ENCODE measurements around the gene SPN.
"Not testable (repeated sequence)": the region's sequence is repeated elsewhere in the genome, so short reads cannot be mapped to it uniquely, and the experiment has no call there.

The SPN gene

GRCh38 chr16:29663016-29663806, at the start of gene SPN:
TSS of gene SPN (plus strand) at chr16:29663247. CDS start at chr16:29663729, 482 bp downstream.
- DNase-seq: no peak

- DNase-seq: peak; percentile 28
Measured at GRCh38 chr16:29613307-29614057, 49.6 kb upstream of the SPN start.

DNA sequence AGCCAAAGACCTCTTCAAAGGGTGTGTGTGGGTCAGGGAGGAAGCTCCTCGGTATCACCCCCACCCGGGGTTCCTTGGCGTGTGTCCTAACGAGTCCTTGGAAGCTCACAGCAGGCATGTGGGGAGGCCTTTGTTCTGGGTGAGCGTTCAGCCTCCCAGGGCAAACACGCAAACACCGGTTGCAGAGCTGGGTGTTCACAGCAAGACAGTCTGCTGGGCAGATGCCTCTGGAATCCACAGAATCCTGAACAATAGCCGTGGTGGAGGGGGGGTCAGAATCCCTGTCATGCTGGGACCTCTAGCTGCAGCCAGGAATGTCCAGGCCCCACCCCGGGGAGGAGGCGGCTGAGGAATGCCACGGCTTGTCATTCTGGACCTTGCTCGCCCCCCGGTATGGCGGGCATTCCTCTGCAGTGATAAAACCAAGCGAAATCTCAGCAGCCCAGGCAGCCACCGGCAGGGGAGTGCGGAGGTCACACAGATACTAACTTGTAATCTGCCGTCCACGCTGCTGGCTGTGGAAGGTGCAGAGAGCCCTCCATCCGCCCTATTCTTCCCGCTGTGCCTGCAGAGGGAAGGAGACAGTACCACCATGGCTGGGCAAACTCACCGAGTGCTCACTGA, 48.2 kb upstream of the SPN start:
- DNase-seq: not testable (repeated sequence)

- not testable (repeated sequence) for DNase-seq
Measured at GRCh38 chr16:29616127-29616526, 46.9 kb upstream of the SPN start.

DNA sequence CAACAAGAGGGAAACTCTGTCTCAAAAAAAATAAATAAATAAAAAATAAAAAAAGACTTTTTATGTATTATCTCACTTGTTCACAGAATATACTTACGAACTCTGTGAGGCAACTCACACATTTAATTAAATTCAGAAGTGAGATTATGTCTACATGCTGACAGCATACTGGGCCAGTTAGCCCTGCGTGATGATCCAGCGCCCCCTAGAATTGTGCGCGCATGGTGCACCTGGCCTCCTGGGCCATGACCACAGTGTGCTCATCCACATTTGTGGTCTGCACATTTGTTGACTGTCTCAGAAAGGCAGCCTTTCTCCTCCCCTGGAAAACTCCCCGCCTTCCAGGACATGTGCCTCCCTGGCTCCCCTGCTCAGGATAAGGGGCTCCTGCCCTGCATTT, 42.5 kb upstream of the SPN start:
- DNase-seq: not testable (repeated sequence)

DNA sequence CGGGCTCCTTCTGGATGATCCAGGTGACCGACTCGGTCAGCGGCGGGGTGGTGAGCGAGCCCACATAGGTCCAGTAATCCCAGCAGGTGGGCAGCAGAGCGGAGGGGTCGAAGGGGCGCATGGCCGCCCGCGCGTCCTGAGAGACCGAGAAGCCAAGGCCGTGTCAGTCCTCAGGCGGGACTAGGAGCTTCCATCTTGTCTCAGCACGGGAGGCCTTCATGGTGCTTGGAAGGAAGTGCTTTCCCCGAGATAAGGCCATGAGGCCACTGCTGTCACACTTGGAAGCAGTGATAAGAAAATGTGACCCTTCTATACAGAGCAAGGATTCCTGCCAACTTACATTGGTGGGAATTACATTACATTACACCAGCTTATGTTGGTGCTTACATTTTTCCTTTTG, 40.3 kb upstream of the SPN start:
- DNase-seq: not testable (repeated sequence)

- not testable (repeated sequence) for DNase-seq
Measured at GRCh38 chr16:29623253-29623652, 39.8 kb upstream of the SPN start.

DNA sequence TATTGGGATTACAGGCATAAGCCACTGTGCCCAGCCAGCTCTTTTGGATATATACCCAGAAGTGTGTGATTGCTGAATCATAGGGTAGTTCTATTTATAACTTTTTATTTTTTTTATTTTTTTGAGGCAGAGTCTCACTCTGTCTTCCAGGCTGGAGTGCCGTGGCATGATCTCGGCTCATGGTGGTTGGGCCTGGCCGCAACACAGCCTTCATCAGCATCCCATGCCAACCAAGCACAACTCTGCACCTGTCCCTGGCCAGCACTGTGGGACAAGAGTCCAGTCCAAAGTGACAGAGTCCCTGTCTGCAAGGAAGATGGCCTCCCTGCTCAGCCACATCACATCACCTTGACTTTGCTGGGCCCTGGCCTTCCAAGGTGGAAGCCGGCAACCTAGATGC, 37.9 kb upstream of the SPN start:
- DNase-seq: not testable (repeated sequence)

DNA sequence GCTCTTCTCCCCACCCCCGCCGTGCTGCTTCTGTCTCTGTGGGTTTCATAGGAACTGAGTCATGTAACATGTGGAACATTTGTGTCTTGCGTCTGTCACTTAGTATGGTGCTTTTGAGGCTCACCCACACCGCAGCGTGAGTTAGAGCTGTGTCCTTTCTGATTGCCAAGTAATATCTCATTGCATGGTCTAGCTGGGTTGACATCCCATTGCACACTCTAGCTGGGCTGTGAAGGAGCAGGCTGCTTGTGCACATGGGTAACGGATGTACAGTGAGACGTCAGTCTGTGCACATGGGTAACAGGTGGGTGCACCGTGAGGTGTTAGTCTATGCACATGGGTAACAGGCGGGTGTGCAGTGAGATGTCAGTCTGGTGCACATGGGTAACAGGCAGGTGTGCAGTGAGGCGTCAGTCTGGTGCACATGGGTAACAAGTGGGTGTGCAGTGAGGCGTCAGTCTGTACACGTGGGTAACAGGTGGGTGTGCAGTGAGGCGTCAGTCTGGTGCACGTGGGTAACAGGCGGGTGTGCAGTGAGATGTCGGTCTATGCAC, 36.2 kb upstream of the SPN start:
- DNase-seq: not testable (repeated sequence)

GRCh38 chr16:29627661-29628075, 35.4 kb upstream of the SPN start:
- not testable (repeated sequence) for DNase-seq

DNA sequence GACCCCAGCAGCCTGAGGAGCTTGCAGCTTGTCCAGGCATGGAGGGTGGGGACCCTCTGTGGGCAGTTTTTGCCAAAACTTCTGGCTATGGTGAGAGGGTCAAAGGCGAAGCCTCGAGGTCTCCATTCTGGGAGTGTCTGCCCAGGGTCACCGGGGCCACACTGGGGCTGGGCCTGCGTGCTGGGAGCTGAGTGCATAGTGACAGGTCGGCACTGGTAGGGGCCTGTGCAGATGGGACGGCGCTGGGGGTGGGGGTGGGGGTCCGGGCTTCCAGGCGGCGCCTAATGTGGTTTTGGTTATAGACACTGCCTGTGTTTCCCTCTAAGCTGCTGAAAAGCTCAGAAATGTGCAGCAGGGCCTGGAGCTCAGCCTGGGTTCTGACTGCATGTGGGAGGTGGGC, 34.3 kb upstream of the SPN start:
- not testable (repeated sequence) for DNase-seq

DNA sequence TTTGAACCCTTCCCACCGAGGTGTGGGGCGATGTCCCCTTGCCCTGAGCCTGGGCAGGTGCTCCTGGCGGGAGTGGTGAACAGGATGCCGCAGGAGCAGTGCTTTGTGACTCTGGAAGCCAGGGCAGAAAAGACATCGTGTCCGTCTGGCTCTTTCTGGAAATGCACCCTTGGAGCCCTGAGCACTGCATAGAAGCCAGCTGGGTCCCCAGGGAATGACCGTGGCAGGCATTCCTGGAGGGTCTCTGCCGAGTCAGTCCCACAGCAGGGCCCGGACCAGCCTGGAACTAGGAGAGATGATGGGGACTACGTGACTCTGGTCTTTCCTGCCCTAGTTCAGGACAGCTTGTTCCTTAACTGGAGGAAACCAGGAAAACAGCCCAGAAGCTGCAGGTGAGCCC, 33.7 kb upstream of the SPN start:
- DNase-seq: not testable (repeated sequence)

GRCh38 chr16:29631658-29632057, 31.4 kb upstream of the SPN start:
- DNase-seq: not testable (repeated sequence)

DNA sequence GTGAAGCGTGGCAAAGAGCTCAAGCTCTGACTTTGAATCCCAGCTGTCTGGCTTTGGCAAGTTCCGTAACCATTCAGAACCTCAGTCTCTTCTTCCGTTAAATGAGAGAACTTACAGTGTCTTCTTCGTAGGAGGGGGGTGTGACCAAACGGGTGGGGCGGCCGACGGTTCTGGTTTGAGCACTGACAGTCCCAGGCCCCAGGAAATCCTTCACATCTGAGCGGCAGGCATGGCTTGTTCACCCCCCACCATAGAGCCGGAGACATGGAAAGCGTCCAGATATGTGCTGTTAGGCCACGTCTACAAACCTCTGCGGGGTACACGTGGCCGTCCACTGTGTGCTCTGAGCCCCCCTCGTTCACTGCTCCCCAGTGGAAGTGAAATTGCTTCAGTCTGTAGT, 27.1 kb upstream of the SPN start:
- not testable (repeated sequence) for DNase-seq

DNA sequence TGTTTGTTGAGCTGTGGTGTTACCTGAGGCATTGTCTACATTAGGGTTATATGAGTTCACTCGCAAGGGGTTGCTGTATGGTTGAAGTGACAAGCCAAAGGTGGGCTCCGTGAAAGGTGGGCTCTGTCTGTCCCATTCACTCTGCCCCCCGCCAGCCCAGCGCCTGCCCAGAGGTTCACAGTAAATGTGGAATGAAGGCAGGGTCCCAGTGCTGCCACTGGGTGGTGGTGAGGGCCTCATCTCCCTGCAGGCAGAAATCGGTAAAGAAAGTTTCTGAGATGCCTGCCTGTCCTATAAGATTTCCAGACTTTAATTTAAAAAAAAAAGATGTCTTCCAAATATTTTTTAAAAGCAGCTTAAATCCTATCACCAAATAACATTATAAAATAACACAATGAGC, 26.7 kb upstream of the SPN start:
- DNase-seq: not testable (repeated sequence)

- not testable (repeated sequence) for DNase-seq
Measured at GRCh38 chr16:29638751-29639150, 24.3 kb upstream of the SPN start.

GRCh38 chr16:29641561-29641960, 21.5 kb upstream of the SPN start:
- no peak for DNase-seq

DNA sequence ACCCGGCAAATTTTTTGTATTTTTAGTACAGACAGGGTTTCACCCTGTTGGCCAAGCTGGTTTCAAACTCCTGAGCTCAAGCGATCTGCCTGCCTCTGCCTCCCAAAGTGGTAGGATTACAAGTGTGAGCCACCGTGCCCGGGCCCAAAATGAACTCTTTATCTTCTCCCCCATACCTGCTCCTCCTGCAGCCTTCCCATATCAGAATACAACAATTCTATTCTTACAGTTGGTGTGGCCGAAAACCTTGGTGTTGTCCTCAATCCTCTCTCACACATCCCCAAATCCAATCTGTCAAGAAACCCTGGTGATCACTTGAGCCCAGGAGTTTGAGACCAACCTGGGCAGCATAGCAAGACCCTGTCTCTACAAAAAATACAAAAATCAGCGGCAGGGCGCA, 19.5 kb upstream of the SPN start:
- DNase-seq: no peak

- no peak for DNase-seq
Measured at GRCh38 chr16:29644338-29644857, 18.6 kb upstream of the SPN start.

DNA sequence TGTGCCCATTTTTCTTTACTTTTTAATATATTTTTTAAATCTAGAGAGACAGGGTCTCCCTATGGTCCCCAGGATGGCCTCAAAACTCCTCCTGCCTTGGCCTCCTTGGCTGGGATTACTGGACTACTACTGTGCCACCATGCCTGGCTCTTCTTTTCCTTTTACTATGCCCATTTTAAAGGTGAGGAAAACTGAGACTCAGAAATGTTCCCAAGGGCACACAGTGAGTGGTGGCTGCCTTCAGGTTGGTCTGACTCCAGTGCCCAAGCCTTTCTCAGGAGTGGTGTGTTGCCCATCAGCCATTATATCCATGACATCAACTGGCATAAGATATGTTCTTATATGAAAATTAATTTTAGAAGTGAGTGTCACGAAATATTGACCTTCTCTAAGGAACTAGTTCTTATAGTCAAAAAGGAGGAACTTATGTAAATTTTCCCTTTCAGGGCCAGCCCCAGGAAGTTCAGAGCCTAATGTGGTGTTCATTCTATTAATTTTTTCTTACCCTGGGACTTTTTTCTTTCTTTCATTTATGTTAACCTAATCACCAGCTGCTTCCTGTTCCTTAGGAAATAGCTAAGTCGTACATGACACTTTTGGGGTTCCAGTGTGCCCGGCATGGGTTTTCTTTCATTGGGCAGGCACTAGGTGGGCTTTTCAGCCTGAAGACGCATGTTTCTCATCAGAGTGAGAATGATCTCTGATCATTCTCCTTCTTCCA, 17.9 kb upstream of the SPN start:
- DNase-seq: no peak

DNA sequence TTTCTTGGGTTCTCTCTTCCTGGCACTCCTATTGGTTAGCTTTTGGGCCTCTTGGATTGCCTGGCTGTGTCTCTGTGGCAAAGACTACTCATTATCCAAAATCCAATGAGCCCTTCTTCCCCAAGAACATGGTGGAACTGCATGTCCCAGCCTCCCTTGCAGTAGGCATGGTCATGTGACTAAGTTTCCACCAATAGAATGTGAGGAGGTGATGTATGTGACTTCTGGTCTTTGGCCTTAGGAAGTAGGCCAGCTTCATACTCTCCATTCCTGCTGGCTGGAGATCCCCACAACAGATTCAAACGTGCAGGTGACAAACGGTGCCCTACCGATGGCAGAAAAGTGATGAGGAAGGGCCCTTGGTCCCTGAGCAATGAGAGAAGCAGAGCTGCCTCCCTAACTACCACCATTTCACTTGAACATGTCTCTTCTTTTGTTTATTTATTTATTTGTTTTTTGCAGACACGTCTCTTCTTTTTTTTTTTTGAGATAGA, 17.3 kb upstream of the SPN start:
- DNase-seq: no peak

DNA sequence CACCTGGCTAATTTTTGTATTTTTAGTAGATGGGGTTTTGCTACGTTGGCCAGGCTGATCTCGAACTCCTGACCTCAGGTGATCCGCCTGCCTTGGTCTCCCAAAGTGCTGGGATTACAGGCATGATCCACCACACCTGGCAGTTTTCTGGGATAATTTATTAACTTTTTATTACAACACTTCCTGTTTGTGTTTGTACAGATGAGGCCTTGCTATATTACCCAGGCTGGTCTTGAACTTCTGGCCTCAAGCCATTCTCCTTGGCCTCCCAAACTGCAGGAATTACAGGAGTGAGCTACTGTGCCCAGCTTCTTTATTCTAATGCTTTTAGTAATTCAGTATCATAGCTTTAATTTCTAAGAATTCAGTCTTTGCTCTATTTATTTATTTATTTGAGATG, 16.1 kb upstream of the SPN start:
- DNase-seq: no peak

Measured in DMS153 (cell line).